NOMO-1 (cell line): ENCODE data around the gene MRAS.
"Not testable (repeated sequence)": the region's sequence is repeated elsewhere in the genome, so short reads cannot be mapped to it uniquely, and the experiment has no call there.

Source experiments
- DNase-seq, 2 experiments: peaks; one replicate each; lab custom pipeline; 2025; ENCODE audit not compliant: unreplicated experiment in 2 of 2; lab: John Stamatoyannopoulos, UW

MRAS gene

GRCh38 chr3:138412821-138413551 lies 64.6 kb downstream of the MRAS start:
- peak; percentile 97 for DNase-seq

DNA sequence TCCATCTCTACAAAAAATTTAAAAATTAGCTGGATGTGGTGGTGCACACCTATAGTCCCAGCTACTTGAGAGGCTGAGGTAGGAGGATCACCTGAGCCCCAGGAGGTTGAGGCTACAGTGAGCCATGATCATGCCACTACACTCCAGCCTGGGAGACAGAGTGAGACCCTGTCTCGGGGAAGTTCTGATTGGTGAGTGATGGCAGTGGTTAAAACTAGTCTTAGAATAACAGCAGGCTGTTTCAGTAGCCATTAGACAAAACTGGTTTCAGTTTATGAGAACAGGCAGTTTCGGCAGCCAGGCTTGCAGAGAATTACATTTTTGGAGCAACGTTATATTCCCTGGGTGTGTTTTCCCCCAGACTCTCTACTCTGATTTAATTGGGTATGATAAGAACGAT lies 67.9 kb downstream of the MRAS start:
- DNase-seq, result not testable (repeated sequence)

DNA sequence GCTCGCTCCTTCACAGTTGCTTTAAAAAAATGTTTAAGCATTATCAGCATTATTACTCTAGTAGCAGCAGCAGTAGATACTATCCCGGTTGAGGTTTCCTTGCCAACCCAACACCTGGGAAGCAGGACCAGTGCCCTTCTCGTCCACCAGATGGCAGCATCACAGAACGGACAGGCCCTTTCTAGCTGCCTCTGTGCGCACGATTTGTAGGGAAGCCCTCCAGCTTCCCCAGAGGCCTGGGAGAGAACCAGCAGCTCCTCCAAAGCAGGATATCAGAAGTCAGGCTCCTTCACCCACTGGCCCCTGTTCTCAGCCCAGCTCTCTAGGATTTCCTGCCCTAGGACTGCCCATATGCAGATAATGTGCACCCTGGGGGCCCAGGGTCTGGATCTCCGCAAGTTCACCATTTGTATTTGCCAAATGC lies 69.2 kb downstream of the MRAS start:
- peak; percentile 75 to 79 for DNase-seq

DNA sequence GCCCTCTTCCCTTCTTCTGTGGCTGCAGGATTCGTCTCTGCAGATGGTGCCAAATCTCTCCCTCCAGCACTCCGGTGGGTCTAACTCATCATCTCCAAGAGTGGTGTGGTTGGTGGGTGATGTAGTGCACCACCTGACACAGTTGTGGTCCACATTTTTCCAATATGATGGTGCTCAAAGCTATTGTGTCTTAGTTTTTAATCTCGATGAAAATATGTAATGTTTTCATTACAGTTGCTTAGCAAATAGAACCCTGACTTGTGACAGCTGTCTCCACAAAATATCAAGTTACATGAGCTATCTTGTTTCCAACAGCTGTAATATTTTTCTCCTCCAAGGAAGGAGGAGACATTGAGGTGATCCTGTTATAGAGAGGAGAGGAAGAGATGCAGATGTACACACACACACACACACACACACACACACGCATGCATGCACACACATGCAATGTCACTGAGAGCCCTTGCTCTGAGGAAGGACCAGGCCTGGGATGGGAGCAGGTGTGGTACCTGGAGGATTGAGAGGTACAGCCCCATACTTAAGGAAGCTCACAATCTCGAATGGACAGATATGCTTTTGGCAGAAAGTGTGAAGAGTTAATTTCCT lies 70.3 kb downstream of the MRAS start:
- no peak for DNase-seq

GRCh38 chr3:138423316-138423715 lies 74.9 kb downstream of the MRAS start:
- DNase-seq, result no peak

DNA sequence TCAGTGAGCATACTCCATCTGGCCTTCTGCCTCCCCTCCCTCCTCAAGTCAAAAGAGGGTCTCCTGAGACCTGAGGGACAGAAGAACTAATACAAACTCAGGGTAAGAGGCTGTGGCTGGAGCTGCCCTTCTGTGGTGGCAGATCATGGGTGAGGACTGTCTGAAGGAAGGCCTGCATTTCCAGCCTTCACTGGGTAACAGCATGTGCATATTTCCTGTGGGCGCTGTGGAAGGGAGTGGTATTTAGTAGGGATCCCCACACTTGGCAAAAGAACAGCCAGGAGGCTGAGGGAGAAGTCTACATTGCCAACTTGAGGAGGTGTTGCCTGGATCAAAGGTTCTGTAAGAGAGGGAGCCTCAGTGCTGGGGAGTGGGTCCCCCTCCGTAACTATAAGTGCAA lies 75.9 kb downstream of the MRAS start:
- DNase-seq, result no peak

GRCh38 chr3:138426211-138426610 lies 77.8 kb downstream of the MRAS start:
- DNase-seq, result peak in 1 of 2 experiments; percentile 7

DNA sequence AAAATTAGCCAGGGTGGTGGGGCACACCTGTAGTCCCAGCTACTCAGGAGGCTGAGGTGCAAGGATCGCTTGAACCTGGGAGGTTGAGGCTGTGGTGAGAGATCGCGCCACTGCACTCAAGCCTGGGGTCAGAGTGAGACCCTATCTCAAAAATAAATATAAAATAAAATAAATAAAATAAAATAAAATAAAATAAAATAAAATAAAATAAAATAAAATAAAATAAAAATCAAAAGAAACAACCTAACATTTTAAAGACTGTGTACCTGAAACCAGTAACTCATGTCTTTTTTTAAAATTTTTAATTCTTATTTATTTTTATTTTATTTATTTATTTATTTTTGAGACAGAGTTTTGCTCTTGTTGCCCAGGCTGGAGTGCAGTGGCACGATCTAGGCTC lies 78.4 kb downstream of the MRAS start:
- DNase-seq, result not testable (repeated sequence)

DNA sequence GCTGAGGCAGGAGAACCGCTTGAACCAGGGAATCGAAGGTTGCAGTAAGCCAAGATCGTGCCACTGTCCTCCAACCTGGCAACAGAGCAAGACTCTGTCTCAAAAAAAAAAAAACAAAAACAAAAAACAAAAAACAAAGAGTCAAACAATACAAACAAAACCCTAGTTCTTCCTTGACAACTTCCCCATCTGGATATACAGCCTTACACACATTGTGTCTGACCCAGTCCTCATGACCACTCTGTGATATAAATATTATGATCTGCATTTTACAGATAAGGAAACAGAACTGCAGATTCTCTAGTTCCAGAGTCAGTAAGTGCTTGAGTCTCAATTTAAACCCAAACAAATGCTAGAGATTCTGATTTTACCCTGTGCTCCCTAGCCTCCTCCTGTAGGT lies 81.3 kb downstream of the MRAS start:
- no peak for DNase-seq

DNA sequence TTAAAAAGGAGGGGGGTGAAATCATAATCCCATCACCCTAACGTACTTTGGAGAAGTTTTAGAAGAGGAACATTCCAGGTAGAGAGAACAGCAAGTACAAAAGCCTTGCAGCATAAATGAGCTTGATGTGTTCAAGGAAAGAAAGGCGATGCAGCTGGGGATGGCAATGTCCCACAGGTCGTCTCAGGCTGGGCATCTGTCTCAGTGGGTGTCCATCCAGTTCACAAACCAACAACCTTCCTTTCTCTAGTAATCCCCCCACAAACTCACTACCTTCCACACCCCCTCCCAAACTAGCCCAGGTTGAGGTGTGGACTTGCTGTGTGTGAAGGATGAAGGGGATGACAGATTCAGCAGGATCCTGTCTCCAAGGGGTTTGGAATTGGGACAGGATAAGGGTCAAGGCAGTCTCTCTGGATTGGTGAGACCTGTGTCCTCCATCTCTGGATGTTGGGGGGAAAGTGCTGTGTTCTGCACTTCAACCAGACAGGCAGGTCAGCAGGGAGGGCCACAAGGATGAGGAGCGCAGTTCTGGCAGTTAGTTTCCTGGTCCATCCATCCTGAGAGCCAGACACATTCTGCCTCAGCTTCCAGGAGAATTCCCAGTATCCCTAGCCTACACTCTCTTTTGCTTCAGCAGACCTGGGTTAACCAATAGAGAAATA lies 84.3 kb downstream of the MRAS start:
- no peak for DNase-seq

- no peak for DNase-seq
These were observed 85.5 kb downstream of the MRAS start for GRCh38 chr3:138433892-138434275.

- DNase-seq, result peak; percentile 81 to 84
These were observed 86.0 kb downstream of the MRAS start, which contains the start of gene ESYT3 for GRCh38 chr3:138434276-138434874. TSS of gene ESYT3 (plus strand) at chr3:138434616. CDS start at chr3:138434799, 183 bp downstream.

GRCh38 chr3:138434875-138435772 lies 86.7 kb downstream of the MRAS start:
- DNase-seq, result peak in 1 of 2 experiments; percentile 29

GRCh38 chr3:138435840-138436239 lies 87.5 kb downstream of the MRAS start:
- DNase-seq, result no peak

- no peak for DNase-seq
These were observed 88.9 kb downstream of the MRAS start for GRCh38 chr3:138437281-138437680.

DNA sequence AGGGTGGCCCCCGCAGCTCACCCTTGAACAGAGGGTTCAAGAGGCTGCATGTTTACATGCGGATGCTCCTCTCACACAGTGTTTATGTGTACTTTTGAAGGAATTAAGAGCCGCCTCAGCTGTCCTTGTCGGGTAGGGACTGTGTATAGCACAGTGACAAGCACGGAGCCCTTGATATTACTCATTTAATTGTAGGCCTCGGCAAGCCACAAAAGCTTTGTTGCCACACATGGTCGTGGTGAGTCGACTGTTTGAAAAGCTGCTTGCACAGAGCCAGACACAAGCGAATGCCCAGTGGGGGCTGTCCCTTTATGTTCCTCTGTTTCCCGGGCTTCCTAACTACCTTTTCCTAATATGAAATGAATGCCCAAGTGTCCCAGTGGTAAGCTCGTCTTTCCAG lies 90.5 kb downstream of the MRAS start:
- DNase-seq, result no peak

DNA sequence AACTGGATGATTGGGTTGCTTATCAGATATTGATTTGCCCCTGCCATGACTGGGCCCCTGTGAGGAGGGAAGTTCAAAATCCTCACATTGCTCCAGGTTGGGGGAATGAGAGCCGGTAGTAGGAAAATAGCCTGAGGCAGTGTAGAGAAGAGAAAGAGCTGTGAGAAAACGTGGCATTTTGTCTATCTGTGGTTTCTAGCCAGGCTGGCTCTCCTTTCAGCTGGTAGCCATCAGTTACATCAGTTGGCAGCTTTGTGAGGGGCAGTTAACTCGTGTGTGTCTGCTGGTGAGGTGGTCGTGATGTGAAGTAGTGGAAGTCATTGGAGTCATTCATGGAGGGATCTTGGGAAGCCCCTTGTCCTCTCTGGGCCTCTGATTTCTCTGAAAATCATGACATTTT lies 91.3 kb downstream of the MRAS start:
- no peak for DNase-seq

- peak in 1 of 2 experiments; percentile 29 for DNase-seq
These were observed 91.7 kb downstream of the MRAS start for GRCh38 chr3:138440121-138440521.

- no peak for DNase-seq
These were observed 92.2 kb downstream of the MRAS start for GRCh38 chr3:138440596-138440995.

DNA sequence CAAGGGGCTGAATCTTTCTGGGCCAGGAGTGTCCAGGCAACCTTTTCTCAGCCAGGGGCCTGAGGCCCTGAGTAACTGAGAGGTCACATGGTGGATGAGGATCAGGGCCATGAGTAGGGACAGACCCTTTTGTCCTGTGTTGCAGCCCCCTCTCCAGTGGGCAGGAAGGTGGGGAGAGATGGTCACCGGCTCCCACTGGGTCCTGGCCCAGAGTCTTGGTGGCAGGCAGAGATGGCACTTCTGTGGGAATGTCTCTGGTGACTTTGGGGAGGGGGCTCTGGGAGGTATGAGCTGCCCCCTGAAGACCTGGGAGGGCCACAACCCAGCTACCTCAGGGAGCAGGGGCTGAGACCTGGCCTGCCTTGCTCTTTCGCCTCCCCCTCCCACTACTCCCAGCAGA lies 92.9 kb downstream of the MRAS start:
- no peak for DNase-seq
